HEK293 (cell line): Measurements from ENCODE around the gene AMER3.

ENCODE experiments used
- CTCF ChIP-seq: fragments of 450-650 bp; formaldehyde crosslinking; IDR thresholded peaks from 2 replicates; pipeline ENCODE4 v1.5.1; 2016; ENCODE audit warnings: missing biosample characterization, missing genetic modification characterization
- ZNF24 ChIP-seq: fragments of 450-650 bp; formaldehyde crosslinking; IDR thresholded peaks from 2 replicates; pipeline ENCODE4 v1.5.1; 2016; ENCODE audit warnings: missing biosample characterization, missing genetic modification characterization
- ZNF843 ChIP-seq: fragments of 450-650 bp; formaldehyde crosslinking; IDR thresholded peaks from 2 replicates; pipeline ENCODE4 v1.5.1; 2016; ENCODE audit warnings: missing biosample characterization, missing genetic modification characterization

DNA sequence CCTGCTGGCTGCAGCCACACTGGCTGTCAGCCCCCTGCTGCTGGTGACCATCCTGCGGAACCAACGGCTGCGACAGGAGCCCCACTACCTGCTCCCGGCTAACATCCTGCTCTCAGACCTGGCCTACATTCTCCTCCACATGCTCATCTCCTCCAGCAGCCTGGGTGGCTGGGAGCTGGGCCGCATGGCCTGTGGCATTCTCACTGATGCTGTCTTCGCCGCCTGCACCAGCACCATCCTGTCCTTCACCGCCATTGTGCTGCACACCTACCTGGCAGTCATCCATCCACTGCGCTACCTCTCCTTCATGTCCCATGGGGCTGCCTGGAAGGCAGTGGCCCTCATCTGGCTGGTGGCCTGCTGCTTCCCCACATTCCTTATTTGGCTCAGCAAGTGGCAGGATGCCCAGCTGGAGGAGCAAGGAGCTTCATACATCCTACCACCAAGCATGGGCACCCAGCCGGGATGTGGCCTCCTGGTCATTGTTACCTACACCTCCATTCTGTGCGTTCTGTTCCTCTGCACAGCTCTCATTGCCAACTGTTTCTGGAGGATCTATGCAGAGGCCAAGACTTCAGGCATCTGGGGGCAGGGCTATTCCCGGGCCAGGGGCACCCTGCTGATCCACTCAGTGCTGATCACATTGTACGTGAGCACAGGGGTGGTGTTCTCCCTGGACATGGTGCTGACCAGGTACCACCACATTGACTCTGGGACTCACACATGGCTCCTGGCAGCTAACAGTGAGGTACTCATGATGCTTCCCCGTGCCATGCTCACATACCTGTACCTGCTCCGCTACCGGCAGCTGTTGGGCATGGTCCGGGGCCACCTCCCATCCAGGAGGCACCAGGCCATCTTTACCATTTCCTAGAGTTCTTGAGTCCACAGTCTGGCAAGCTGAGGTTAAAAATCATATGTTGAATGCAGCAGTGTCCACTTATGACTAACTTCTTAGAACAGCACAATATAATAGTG, 25.7 kb upstream of the AMER3 start:
- no peak for TF ChIP-seq ZNF24 (tag by site-specific recombination)
- TF ChIP-seq CTCF (tag by site-specific recombination), result no peak
- no peak for TF ChIP-seq ZNF843 (tag by site-specific recombination)
